HG02943 (cell line): ENCODE results near the gene GADD45GIP1.

Experiments
- ATAC-seq: cut with Tn5 transposase; IDR thresholded peaks from one replicate; pipeline ENCODE4 v1.9.1; 2021; ENCODE audit warnings: mild to moderate bottlenecking, low read depth, moderate library complexity; ENCODE audit not compliant: unreplicated experiment

Gene GADD45GIP1

GRCh38 chr19:12913851-12914690, 43.0 kb downstream of the GADD45GIP1 start:
- no peak for ATAC-seq

DNA sequence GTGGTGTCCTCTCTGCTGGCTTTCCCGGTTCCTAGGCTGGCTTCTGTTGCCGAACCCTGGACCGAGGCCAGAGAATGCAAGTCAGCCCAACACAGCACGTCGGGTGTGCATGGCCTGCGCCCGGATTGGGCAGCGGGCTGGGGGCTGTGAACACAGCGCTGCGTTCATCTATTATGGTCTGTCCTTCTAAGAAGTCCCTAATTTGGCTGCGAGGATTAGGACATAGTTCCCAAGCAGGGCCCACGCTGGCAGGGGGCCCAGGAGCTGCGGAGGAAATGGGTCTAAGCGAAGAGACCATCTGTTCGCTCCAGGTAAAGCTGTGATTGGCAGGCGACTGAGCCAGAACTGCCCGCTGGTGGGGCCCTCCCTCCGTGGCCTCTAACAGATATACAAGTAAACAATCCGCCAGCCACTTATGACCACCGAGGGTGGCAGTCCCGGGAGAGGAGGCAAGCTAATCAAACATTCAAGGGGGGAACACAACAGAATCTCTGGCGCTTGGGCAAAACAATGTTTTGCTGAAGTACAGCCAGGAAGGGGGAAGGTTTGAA, 43.9 kb downstream of the GADD45GIP1 start:
- no peak for ATAC-seq

GRCh38 chr19:12912571-12912970, 44.5 kb downstream of the GADD45GIP1 start:
- ATAC-seq = no peak

- ATAC-seq = no peak
These were observed 49.9 kb downstream of the GADD45GIP1 start for GRCh38 chr19:12907166-12907565.
